NB4 (cell line): ENCODE data around the gene SMU1.

Source experiments
- CTCF ChIP-seq: IDR thresholded peaks from one replicate; pipeline ENCODE4 v1.5.1; 2012; ENCODE audit warnings: low read depth, low read length
- MYC ChIP-seq: IDR thresholded peaks from 2 replicates; pipeline ENCODE4 v1.6.1; 2011; ENCODE audit warnings: low read depth, low read length
- POLR2A ChIP-seq: IDR thresholded peaks from 2 replicates; pipeline ENCODE4 v1.6.1; 2011; ENCODE audit warnings: mild to moderate bottlenecking; ENCODE audit not compliant: insufficient read length; ENCODE audit errors: extremely low read depth

- TF ChIP-seq POLR2A (no peak), CTCF (no peak), MYC (no peak)
These were observed 38.3 kb upstream of the SMU1 start for GRCh38 chr9:33114746-33115145.
